Activated naive CD4-positive, alpha-beta T cell treated with anti-CD3 and anti-CD28 coated beads for 36 hours (primary cell): ENCODE data around the gene SPAG16. TPM values are rescaled to one million over a fixed set of nuclear protein-coding genes. Genes with fewer than 3 reads are reported as not detected.

Experiments used
- CTCF ChIA-PET: fragments of 350-600 bp; sonication (Branson Sonifier 250); formaldehyde crosslinking; loops from one replicate; lab custom pipeline; 2021; ENCODE audit warnings: antibody characterized with exemption; lab: Charles Lee
- DNase-seq: peaks from one replicate; pipeline ENCODE4 v3.0.0-alpha.2; 2020
- H3K27ac Mint-ChIP-seq: one replicate; pipeline ENCODE4 v1.8.0; 2021; ENCODE audit warnings: mild to moderate bottlenecking, mixed read lengths
- H3K27me3 Mint-ChIP-seq: one replicate; pipeline ENCODE4 v1.8.0; 2021; ENCODE audit warnings: low read depth, mixed read lengths
- H3K36me3 Mint-ChIP-seq: one replicate; pipeline ENCODE4 v1.8.0; 2021; ENCODE audit warnings: low read depth, mixed read lengths
- H3K4me1 Mint-ChIP-seq: one replicate; pipeline ENCODE4 v1.8.0; 2021; ENCODE audit warnings: low read depth, mixed read lengths
- H3K4me3 Mint-ChIP-seq: one replicate; pipeline ENCODE4 v1.8.0; 2021; ENCODE audit warnings: mild to moderate bottlenecking, moderate library complexity, mixed read lengths
- H3K9me3 Mint-ChIP-seq: one replicate; pipeline ENCODE4 v1.8.0; 2021; ENCODE audit warnings: mixed read lengths
- intact Hi-C: fragments of 100-400 bp; cut with micrococcal nuclease; formaldehyde crosslinking; loops from one replicate; pipeline ENCODE4 v1.15.1; 2023
- total RNA-seq, 2 experiments: library from RNA; stranded (reverse); gene quantifications; one replicate each; pipeline ENCODE4 v1.2.3, GENCODE V29; 2021

The SPAG16 gene
- total RNA-seq, 2 experiments from 2014 or later, result 8.4 to 8.8 TPM

GRCh38 chr2:213846856-213847255 is 562.6 kb downstream of the SPAG16 start:
- CTCF ChIA-PET, result no interaction called here
- no peak overlapping the region for H3K4me3 Mint-ChIP-seq
- no peaks in the 10 kb centered on the region for H3K9me3 Mint-ChIP-seq
- no peak overlapping the region for H3K27ac Mint-ChIP-seq
- H3K4me1 Mint-ChIP-seq, result no peaks in the 10 kb centered on the region
- H3K36me3 Mint-ChIP-seq, result no peaks in the 10 kb centered on the region
- intact Hi-C loops, result no loop called here
- H3K27me3 Mint-ChIP-seq, result no peaks in the 10 kb centered on the region
- no peak for DNase-seq

DNA sequence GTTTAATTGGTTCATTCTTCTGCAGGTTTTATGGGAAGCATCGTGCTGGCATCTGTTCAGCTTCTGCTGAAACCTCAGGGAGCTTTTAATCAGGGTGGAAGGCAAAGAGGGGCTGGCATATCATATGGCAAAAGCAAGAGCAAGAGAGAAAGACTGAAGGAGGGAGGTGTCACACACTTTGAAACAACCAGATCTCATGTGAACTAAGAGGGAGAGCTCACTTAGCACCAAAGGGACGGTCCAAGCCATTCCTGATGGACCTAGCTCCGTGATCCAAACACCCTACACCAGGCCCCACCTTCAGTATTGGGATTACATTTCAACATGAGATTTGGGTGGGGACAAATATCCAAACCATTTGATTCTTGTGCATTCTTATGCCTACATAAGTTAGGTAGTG is 563.1 kb downstream of the SPAG16 start:
- no peaks in the 10 kb centered on the region for H3K27me3 Mint-ChIP-seq
- CTCF ChIA-PET, result no interaction called here
- H3K9me3 Mint-ChIP-seq, result no peaks in the 10 kb centered on the region
- no peaks in the 10 kb centered on the region for H3K4me1 Mint-ChIP-seq
- intact Hi-C loops, result no loop called here
- no peak overlapping the region for H3K27ac Mint-ChIP-seq
- no peaks in the 10 kb centered on the region for H3K36me3 Mint-ChIP-seq
- no peak for DNase-seq
- H3K4me3 Mint-ChIP-seq, result no peak overlapping the region

DNA sequence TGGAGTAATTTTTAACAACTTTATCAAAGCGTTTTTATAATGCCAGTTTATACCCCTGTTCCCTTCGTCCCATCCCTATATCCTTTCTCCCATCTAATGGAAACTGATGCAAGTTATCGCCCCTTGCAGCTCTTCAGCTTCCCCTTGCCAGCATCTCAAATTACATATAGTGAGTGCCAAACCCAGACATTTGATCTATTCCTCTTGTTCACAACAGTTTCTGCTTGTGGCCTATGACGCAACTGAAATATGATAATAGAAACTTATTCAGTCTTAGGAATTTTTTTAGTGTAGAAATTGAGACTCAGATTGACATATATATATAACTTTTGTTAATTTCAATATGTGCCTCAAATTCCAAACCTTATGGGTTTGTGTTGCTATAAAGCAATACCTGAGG is 564.4 kb downstream of the SPAG16 start:
- H3K27ac Mint-ChIP-seq, result no peak overlapping the region
- no peaks in the 10 kb centered on the region for H3K9me3 Mint-ChIP-seq
- H3K4me1 Mint-ChIP-seq, result no peaks in the 10 kb centered on the region
- no peak overlapping the region for H3K4me3 Mint-ChIP-seq
- DNase-seq, result no peak
- CTCF ChIA-PET, result no interaction called here
- intact Hi-C loops, result no loop called here
- H3K27me3 Mint-ChIP-seq, result no peaks in the 10 kb centered on the region
- H3K36me3 Mint-ChIP-seq, result no peaks in the 10 kb centered on the region

DNA sequence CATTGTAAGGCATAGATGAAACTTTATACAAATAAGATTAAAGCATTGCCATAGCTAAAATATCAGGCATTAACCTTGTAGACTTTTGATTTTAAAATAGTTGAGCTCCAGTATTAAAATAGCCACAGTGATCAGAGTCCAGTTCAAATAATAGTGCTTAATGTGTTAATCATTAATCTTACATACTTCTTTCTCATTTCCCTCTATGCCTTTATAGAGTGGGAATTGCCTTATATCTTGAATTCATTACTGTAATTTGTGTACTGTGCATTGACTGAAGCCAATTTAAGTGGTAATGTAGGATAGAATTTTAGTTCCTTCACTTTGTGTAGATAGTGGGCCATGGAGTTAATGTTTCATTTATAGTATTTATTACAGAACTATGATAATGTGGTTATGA is 577.4 kb downstream of the SPAG16 start:
- no peaks in the 10 kb centered on the region for H3K36me3 Mint-ChIP-seq
- CTCF ChIA-PET, result no interaction called here
- intact Hi-C loops, result no loop called here
- no peaks in the 10 kb centered on the region for H3K27me3 Mint-ChIP-seq
- H3K4me1 Mint-ChIP-seq, result no peaks in the 10 kb centered on the region
- no peak overlapping the region for H3K27ac Mint-ChIP-seq
- H3K9me3 Mint-ChIP-seq, result no peaks in the 10 kb centered on the region
- no peak for DNase-seq
- no peak overlapping the region for H3K4me3 Mint-ChIP-seq

GRCh38 chr2:213862407-213863076 is 578.3 kb downstream of the SPAG16 start:
- no peak for DNase-seq
- intact Hi-C loops, result no loop called here
- CTCF ChIA-PET, result no interaction called here
- Mint-ChIP-seq H3K4me1 (no peaks in the 10 kb centered on the region), H3K9me3 (no peaks in the 10 kb centered on the region), H3K27ac (no peak overlapping the region), H3K36me3 (no peaks in the 10 kb centered on the region), H3K4me3 (no peak overlapping the region), H3K27me3 (no peaks in the 10 kb centered on the region)

DNA sequence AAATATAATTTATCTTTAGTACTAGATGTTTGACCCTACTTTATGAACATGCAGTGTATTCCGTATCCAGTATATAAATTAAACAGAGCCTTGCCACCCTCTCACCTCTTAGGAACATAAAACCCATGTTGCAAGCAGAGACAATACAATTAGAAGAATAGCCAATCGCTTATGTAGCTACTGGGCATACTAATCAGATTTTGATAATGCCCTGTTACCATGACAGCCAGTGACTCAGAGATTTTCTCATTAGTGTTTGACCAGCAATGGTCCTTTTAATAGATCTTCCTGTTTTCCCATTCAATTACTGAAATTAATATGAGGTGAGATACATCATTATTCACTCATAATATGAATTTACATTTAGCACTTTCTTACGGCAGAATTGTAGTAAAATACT is 579.3 kb downstream of the SPAG16 start:
- intact Hi-C loops, result no loop called here
- Mint-ChIP-seq H3K36me3 (no peaks in the 10 kb centered on the region), H3K4me1 (no peaks in the 10 kb centered on the region), H3K9me3 (no peaks in the 10 kb centered on the region), H3K27ac (no peak overlapping the region), H3K27me3 (no peaks in the 10 kb centered on the region), H3K4me3 (no peak overlapping the region)
- DNase-seq, result no peak
- CTCF ChIA-PET, result no interaction called here

DNA sequence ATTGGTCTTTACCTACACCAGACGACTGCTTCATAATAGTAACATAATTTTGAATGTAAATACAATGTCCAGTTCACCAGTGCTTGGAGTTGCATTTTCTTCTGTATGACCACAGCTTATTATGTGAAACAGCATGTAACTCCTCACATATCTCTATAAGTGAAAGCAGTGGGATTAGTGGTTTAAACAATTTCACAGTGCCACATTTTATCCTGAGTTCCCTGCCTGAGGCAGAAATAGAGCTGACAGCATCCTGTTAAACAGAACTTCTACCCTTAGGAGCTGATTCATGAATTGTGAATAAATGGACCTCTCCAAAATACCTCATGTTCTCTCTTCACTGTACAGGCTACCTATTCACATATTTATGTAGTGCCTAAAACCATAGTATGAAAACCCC is 584.3 kb downstream of the SPAG16 start:
- Mint-ChIP-seq H3K4me1 (no peaks in the 10 kb centered on the region), H3K4me3 (no peak overlapping the region), H3K27me3 (no peaks in the 10 kb centered on the region), H3K36me3 (no peaks in the 10 kb centered on the region), H3K27ac (no peak overlapping the region), H3K9me3 (no peaks in the 10 kb centered on the region)
- intact Hi-C loops, result no loop called here
- CTCF ChIA-PET, result no interaction called here
- no peak for DNase-seq

GRCh38 chr2:213885485-213885884 is 601.2 kb downstream of the SPAG16 start:
- CTCF ChIA-PET, result no interaction called here
- H3K4me1 Mint-ChIP-seq, result no peaks in the 10 kb centered on the region

GRCh38 chr2:213914510-213914909 is 630.2 kb downstream of the SPAG16 start:
- Mint-ChIP-seq H3K4me3 (no peak overlapping the region), H3K9me3 (peaks cover 10% of the 10 kb centered on the region), H3K36me3 (no peaks in the 10 kb centered on the region), H3K4me1 (no peaks in the 10 kb centered on the region), H3K27ac (no peak overlapping the region), H3K27me3 (no peaks in the 10 kb centered on the region)
- intact Hi-C loops, result no loop called here
- CTCF ChIA-PET, result no interaction called here
- DNase-seq, result no peak

More at GRCh38 chr2:213885485-213885884, 601.2 kb downstream of the SPAG16 start:
- Mint-ChIP-seq H3K27ac (no peak overlapping the region), H3K9me3 (no peaks in the 10 kb centered on the region), H3K36me3 (no peaks in the 10 kb centered on the region), H3K4me3 (no peak overlapping the region), H3K27me3 (peaks cover 2% of the 10 kb centered on the region)
- no peak for DNase-seq
- intact Hi-C loops, result no loop called here

DNA sequence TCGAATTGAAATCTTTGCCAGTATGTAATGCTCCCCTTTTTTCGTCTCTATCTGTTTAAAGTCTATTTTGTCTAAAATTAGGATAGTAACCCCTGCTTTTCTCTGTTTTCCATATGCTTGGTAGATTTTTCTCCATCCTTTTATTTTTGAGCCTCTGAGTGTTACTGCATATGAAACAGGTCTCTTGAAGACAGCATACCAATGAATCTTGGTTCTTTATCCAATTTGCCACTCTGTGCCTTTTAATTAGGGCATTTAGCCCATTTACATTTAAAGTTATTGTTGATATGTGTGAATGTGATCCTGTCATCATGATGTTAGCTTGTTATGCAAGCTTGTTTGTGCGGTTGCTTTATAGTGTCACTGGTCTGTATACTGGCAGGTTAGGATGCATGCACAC is 635.8 kb downstream of the SPAG16 start:
- no peaks in the 10 kb centered on the region for H3K4me1 Mint-ChIP-seq
- no peaks in the 10 kb centered on the region for H3K27me3 Mint-ChIP-seq
- CTCF ChIA-PET, result no interaction called here
- peaks cover 28% of the 10 kb centered on the region for H3K9me3 Mint-ChIP-seq
- DNase-seq, result no peak
- intact Hi-C loops, result no loop called here
- H3K4me3 Mint-ChIP-seq, result no peak overlapping the region
- H3K36me3 Mint-ChIP-seq, result no peaks in the 10 kb centered on the region
- no peak overlapping the region for H3K27ac Mint-ChIP-seq

DNA sequence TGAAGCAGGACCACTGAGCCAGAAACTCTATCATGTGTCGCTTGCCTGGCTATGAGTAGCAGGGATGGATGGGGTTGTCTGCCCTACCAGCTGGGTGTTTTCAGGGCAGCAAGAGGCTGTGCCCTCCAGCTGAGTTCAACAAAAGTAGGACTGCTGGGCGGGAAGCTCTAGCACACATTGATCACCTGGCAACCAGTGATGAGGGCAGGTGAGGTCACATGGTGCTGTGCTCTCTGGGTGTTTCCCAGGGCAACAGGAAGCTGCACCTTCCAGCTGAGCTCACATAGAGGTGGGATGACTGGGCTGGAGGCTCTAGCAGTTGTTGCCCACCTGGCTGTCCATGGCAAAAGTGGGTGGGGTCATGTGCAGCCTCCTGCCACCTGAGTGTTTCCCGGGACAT is 639.3 kb downstream of the SPAG16 start:
- no peaks in the 10 kb centered on the region for H3K27me3 Mint-ChIP-seq
- CTCF ChIA-PET, result no interaction called here
- H3K4me3 Mint-ChIP-seq, result no peak overlapping the region
- no peak overlapping the region for H3K27ac Mint-ChIP-seq
- no peaks in the 10 kb centered on the region for H3K36me3 Mint-ChIP-seq
- no peaks in the 10 kb centered on the region for H3K4me1 Mint-ChIP-seq
- H3K9me3 Mint-ChIP-seq, result peaks cover 19% of the 10 kb centered on the region
- DNase-seq, result no peak
- intact Hi-C loops, result no loop called here

DNA sequence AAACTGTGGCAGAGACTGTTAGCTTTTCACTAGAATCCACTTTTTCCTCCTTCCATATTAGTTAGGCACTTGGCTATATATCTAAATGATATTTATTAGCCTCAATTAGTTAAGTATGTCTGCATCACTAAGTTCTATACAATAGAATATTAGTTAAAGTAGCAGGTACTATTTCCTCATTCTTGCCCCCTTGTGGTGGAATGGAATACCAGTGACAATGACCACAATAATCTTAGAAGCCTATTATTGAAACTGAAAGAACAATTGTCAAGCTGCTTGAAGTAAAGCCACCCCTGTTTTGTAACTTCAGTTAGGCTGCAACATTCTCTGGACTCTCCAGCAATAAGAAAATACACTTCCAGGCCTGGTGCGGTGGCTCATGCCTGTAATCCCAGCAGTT is 650.3 kb downstream of the SPAG16 start:
- CTCF ChIA-PET, result interaction anchor here (0.7 to 1.0 kb wide), 2 partner anchors 8 to 683 kb away, joined by 3 to 5 read pairs; no protein-coding TSS in a partner anchor
- Mint-ChIP-seq H3K4me3 (no peak overlapping the region), H3K27me3 (peaks cover 2% of the 10 kb centered on the region), H3K36me3 (no peaks in the 10 kb centered on the region), H3K9me3 (no peaks in the 10 kb centered on the region), H3K4me1 (no peaks in the 10 kb centered on the region), H3K27ac (no peak overlapping the region)
- intact Hi-C loops, result loop anchor here (1.0 kb wide), 1 partner anchor 683 kb away; no protein-coding TSS in a partner anchor
- no peak for DNase-seq

GRCh38 chr2:213958086-213958485 is 673.8 kb downstream of the SPAG16 start:
- no peaks in the 10 kb centered on the region for H3K9me3 Mint-ChIP-seq
- H3K27me3 Mint-ChIP-seq, result peaks cover 2% of the 10 kb centered on the region
- DNase-seq, result no peak
- no peaks in the 10 kb centered on the region for H3K4me1 Mint-ChIP-seq
- CTCF ChIA-PET, result no interaction called here
- no peak overlapping the region for H3K27ac Mint-ChIP-seq
- intact Hi-C loops, result no loop called here
- H3K4me3 Mint-ChIP-seq, result no peak overlapping the region
- H3K36me3 Mint-ChIP-seq, result no peaks in the 10 kb centered on the region
